Activated CD4-positive, alpha-beta T cell treated with anti-CD3 and anti-CD28 coated beads, Interleukin-10, Interleukin-2, amounts not matched to agents 100 ng/mL and 50 ng/mL, durations not matched to agents 16 hours and 8 hours (primary cell): ENCODE measurements around the gene HPS6.
A peak's percentile ranks its signal among the peaks of the same experiment; 100 is the strongest.

Source experiments
- DNase-seq: peaks from one replicate; pipeline ENCODE4 v3.0.0-alpha.2; 2020

Gene HPS6

GRCh38 chr10:102069071-102069470, 3.9 kb downstream of the HPS6 start:
- DNase-seq: no peak

GRCh38 chr10:102072673-102073527, 7.8 kb downstream of the HPS6 start:
- peak; percentile 82 for DNase-seq

DNA sequence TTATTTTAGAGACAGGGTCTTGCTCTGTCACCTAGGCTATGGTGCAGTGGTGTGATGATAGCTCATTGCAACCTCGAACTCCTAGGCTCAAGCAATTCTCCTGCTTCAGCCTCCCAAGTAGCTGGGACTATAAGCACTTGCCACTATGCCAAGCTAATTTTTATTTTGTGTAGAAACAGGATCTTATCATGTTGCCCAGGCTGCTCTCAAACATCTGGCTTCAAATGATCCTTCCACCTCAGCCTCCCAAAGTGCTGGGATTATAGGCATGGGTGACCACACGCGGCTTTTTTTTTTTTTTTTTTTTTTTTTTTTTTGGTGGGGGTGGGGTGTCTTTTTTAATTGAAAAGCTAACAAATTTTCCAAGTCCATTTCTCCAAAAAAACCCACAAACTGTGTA, 18.4 kb downstream of the HPS6 start:
- DNase-seq: no peak

- DNase-seq: no peak
Measured at GRCh38 chr10:102085336-102085735, 20.2 kb downstream of the HPS6 start.

DNA sequence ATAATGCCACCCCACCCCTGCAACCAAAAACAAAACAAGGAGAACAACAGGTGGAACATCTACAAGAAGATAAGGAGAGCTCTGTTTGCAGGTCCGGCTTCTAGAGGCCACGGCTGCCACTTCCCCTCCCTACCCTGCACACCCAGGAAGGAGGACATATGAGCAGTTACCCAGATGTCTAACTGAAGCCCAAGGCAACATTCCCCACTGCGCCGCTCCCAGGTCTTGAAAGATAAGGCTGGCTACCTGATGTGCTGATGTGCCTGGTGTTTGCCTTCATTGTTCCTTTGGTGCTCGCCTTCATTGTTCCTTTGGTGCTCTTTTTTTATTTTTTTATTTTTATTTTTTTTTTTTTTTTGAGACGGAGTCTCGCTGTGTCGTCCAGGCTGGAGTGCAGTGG, 21.0 kb downstream of the HPS6 start:
- no peak for DNase-seq

GRCh38 chr10:102090772-102091171, 25.6 kb downstream of the HPS6 start:
- DNase-seq: no peak

GRCh38 chr10:102096449-102096848, 31.3 kb downstream of the HPS6 start:
- DNase-seq: no peak

GRCh38 chr10:102101152-102101551, 36.0 kb downstream of the HPS6 start:
- no peak for DNase-seq

DNA sequence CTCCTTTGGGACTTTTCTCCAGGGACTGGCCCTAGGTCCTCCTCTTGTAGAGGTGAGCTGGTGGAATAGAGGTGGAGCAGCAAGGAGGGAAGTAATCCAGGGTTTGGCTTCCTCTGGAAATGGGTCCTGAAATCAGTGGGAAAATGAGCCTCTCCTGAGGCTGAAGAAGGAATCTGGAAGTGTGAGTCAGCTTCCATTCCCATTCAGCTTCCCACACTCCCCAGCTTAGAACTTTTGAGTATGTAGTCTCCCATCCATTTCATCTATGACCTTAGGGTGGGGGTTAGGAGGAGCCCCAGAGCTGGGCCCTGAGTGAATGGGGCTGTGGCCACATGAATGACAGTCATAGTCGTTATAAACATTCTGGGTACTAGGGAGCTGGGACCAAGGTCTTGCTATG, 37.3 kb downstream of the HPS6 start:
- no peak for DNase-seq

- DNase-seq: no peak
Measured at GRCh38 chr10:102106998-102107397, 41.8 kb downstream of the HPS6 start.

DNA sequence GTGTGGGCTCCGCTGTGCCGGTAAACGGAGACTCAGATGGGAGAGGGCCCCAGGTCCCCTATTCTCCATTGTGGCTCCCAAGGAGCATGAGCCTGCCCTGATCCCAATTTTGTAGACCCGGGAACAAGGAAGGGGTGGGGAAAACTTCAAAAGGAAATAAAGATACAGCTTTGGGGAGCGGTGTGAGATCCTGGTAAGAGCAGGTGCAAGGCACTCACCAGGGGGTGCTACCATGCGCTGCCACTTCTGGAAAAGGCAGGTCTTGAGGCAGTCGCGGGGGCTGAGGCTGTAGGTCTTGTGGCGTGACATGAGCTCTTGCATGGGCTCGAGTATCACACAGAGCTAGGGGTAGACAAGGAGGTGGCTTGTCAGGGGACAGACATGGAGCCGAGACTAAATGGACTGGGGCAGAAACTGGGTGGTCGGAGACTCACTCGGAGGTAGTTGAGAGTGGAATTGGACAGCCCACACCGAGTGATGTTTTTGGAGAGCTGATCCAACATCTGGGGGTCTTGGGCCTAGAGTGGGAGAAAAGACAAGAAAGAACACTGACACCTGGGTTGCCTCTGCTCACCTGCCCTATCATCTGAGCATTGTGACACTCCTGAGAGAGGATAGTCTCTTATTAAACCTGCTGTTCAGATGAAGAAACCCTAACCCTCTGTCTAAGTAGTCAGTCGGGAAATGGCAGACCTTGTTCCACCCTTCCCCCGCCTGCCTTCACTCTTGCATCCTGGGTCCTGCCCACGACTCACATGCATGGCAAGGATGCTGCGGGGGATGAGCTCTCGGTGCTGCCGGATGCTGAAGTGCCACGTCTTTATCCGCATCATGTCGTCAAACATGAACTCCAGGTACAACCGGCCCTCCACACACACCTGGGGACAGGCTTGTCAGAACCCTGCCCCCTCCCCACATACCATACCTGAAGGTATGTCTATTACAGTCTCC, 44.3 kb downstream of the HPS6 start:
- DNase-seq: no peak

- no peak for DNase-seq
Measured at GRCh38 chr10:102111276-102111675, 46.1 kb downstream of the HPS6 start.

GRCh38 chr10:102112210-102112817, 47.2 kb downstream of the HPS6 start:
- DNase-seq: no peak

DNA sequence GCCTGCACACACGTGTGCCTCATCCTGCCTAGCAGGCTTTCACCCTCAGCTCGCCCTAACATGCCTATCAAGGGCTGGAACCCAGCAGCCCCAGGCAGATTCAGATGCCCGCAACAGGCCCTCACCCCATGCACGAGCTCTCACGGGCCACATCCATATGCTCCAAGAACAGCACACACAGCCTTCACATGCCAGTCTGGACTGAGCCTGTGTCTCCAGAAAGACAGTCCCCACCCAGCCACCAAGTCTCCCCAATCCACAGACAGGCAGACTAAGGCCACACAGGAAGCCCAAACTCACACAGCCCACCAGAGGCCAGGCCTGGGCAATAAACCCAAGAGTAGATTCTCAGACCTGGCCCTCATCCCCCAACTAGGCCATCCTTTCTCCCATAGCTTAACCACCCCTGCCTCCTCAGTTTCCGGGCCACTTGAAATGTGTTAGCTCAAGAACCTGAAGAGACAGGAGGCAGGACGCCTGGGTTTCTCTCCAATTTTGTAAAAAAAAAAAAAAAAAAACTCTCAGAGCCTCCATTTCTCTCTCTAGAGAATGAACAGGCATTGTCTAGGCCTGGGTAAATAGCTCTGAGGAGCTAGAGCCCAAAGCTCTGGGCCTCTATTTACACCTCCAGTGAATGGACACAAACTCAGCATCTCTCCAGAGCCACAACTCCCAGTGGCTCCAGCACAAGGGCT, 48.3 kb downstream of the HPS6 start:
- peak; percentile 50 for DNase-seq

DNA sequence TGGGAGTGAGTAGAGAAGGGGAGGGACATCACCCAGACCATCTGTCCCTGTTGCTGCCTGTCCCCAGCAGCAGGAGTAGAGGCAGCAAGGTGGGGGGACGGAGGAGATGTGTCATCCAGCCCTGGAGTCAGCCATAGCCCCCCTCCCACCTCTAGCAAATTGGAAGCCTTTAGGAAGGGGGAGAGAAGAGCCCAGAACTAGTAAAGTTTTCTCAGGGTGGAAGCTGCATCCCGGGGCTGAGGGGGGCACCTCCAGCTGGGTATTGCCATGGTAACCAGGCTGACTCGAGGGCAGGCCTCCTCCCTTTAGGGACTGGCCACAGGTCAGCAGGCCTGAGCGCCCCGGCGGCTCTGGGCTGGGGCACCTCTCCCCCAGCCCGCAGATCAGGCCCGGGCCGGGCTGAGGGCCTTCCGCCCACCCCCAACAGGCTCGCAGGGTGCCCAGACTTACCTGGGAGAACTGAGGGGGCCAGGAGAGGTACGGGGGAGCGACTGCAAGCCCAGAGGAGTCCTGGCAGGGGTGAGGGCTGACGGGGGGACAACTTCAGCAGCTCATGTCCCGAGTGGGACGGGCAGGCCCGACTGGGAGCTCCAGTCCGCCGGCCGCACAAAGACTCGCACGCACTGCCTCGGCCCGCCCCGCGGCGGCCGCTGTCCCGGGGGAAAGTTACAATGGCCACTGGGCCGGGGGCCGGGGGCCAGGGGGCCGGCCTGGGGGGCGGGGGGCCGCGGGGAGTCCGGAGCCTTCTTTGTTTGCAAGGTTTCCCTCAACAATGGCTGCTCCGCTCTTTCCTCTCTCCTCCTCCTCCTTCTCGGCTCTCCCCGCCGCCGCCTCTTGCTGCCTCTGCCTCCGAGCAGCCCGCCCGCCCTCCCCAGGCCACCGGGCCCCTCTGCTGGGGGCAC, 49.1 kb downstream of the HPS6 start:
- no peak for DNase-seq

DNA sequence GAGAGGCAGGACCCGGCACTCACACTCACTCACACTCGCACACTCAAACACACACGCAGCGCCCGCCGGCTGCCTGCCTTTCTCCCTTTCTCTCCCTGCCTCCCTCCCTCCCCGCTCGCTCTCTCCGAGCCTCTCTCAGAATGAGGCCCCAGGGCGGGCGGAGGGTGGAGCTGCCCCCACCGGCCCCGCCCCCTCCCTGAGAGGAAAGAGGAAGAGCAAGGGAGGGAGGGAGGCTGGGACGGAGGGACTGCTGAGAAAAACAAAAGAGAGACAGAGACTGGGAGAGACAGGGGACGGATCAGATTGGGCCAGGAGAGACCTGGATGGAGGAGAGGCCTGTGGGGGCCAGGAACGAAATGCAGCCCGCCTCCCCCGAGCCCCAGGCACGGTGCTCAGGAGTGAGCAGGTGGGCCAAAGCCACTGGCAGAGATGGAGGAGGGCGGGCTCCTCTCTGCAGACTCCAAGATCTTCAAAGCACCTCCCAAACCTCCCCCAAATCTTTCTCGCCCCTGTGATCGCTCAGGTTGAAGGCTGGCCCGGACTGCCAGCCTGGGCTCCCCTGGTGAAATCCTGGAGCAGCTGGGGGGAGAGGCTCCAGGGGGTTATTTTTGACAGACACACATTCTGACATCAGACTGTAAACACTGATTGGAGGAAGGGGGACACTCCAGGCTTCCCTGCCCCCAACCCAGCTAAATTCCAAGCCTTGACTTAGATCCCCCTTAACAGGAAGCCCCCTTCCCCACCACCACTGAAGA, 49.9 kb downstream of the HPS6 start:
- peak; percentile 93 for DNase-seq

- DNase-seq: peak; percentile 39
Measured at GRCh38 chr10:102115775-102116174, 50.6 kb downstream of the HPS6 start.

- DNase-seq: no peak
Measured at GRCh38 chr10:102116656-102117055, 51.5 kb downstream of the HPS6 start.
